Kidney (tissue), 14 donors: Measurements from ENCODE around the gene SPTBN1. TPM values are rescaled to one million over a fixed set of nuclear protein-coding genes. Genes with fewer than 3 reads are reported as not detected.

Experiments
- DNase-seq, 5 donors: peaks; one replicate each; pipeline ENCODE4 v3.0.0-alpha.2; 2013 to 2020
- FAIRE-seq: peaks from 2 replicates; lab custom pipeline; 2012; peaks lifted over from hg19 to GRCh38; lab: Jason Lieb, UNC
- H3K27ac ChIP-seq, 2 donors: one replicate each; pipeline ENCODE4 v1.7.0; 2013; ENCODE audit warnings: low read depth in 2 of 2, low read length in 2 of 2, inconsistent platforms in 1 of 2
- H3K27me3 ChIP-seq: one replicate; pipeline ENCODE4 v1.7.1; 2013; ENCODE audit warnings: low read length, inconsistent platforms; ENCODE audit not compliant: control insufficient read depth, insufficient read depth
- H3K36me3 ChIP-seq, 3 donors: one replicate each; pipeline versions ENCODE4 v1.7.0 to v1.7.1; 2013; ENCODE audit warnings: low read length in 3 of 3, control low read depth in 1 of 3, inconsistent platforms in 1 of 3; ENCODE audit not compliant: insufficient read depth in 3 of 3, control insufficient read depth in 2 of 3
- H3K4me1 ChIP-seq, 3 donors: one replicate each; pipeline versions ENCODE4 v1.7.0 to v1.7.1; 2013; ENCODE audit warnings: low read length in 3 of 3, inconsistent platforms in 1 of 3, low read depth in 1 of 3; ENCODE audit not compliant: control insufficient read depth in 2 of 3, insufficient read depth in 2 of 3
- H3K4me3 ChIP-seq, 3 donors: one replicate each; pipeline versions ENCODE4 v1.7.0 to v1.8.1; 2013; ENCODE audit warnings: low read length in 3 of 3, control low read depth in 1 of 3, inconsistent platforms in 1 of 3
- H3K9ac ChIP-seq, 3 donors: one replicate each; pipeline versions ENCODE4 v1.7.0 to v1.7.1; 2013; ENCODE audit warnings: low read length in 3 of 3, control low read depth in 1 of 3, inconsistent platforms in 1 of 3
- H3K9me3 ChIP-seq, 3 donors: one replicate each; pipeline versions ENCODE4 v1.7.0 to v1.7.1; 2013; ENCODE audit warnings: low read length in 3 of 3, control low read depth in 1 of 3, inconsistent platforms in 1 of 3; ENCODE audit not compliant: control insufficient read depth in 2 of 3, insufficient read depth in 1 of 3
- CTCF ChIP-seq: IDR thresholded peaks from 3 replicates; pipeline ENCODE4 v1.5.1; 2012; ENCODE audit warnings: mild to moderate bottlenecking, moderate library complexity, borderline replicate concordance; ENCODE audit not compliant: insufficient read depth; ENCODE audit errors: extremely low read depth
- intact Hi-C: fragments of 100-400 bp; cut with DNase I; formaldehyde crosslinking; loops from one replicate; pipeline ENCODE4 v1.11.1; 2022
- polyA plus RNA-seq: library from polyadenylated mRNA; stranded (reverse); fragments of 350-450 nt; fragmentation: Illumina TruSeq; extraction: RNeasy Lipid Tissue Mini Kit (QIAGEN cat#74804); gene quantifications from one replicate; pipeline ENCODE4 v1.2.3, GENCODE V29; 2014; ENCODE audit warnings: low read depth, low replicate concordance; ENCODE audit not compliant: insufficient read depth
- total RNA-seq: library from RNA; stranded (reverse); fragmentation: NEBNext Ultra II Directional; extraction: Animal tissue kit (Norgen Biotek cat#: 25700); gene quantifications from one replicate; pipeline ENCODE4 v1.2.1, GENCODE V29; 2021
- donor health status: control.
- donor health status: control.
- donor health status: control.
- donor health status: control.
- donor health status: control.
- donor health status: DM: yes; HTN: yes; CAD: no.
- donor health status: Normal renal cell carcinoma (clear cell type).

Gene SPTBN1
- total and polyA plus RNA-seq, 2 donors from 2014 or later, result 93.2 to 313 TPM

GRCh38 chr2:54720563-54720962 lies 264.4 kb downstream of the SPTBN1 start:
- intact Hi-C loops, result no loop called here

More at GRCh38 chr2:54720563-54720962, 264.4 kb downstream of the SPTBN1 start:
- Histone ChIP-seq H3K4me1 (peaks cover 5 to 6% (median 6%) of the 10 kb centered on the region in 3 donors), H3K27ac (no peak overlapping the region), H3K9me3 (no peaks in the 10 kb centered on the region), H3K27me3 (no peaks in the 10 kb centered on the region), H3K36me3 (no peaks in the 10 kb centered on the region), H3K4me3 (no peak overlapping the region), H3K9ac (no peak overlapping the region)
- TF ChIP-seq CTCF, result no peak
- DNase-seq (no peak), FAIRE-seq (no peak)

Other genes starting within 250 kb of the SPTBN1 start
- gene TSPYL6, start 200.1 kb upstream of the SPTBN1 start, total RNA-seq, result not detected
- not detected for gene TSPYL6, start 200.1 kb upstream of the SPTBN1 start, polyA plus RNA-seq